Measurements from ENCODE around the gene MAP6.

Gene MAP6

GRCh38 chr11:75678620-75679259, 9.9 kb upstream of the MAP6 start:
- Mint-ChIP-seq H3K36me3 (peaks cover 2% of the 10 kb centered on the region), H3K4me1 (ENCODE audit: low read depth) (peaks cover 5% of the 10 kb centered on the region), H3K27ac (no peak overlapping the region), H3K9me3 (ENCODE audit: low read depth) (peaks cover 6% of the 10 kb centered on the region), H3K27me3 (peaks cover 20% of the 10 kb centered on the region), H3K4me3 (no peak overlapping the region)

GRCh38 chr11:75677909-75678308, 9.1 kb upstream of the MAP6 start:
- Mint-ChIP-seq H3K36me3 (peaks cover 2% of the 10 kb centered on the region), H3K4me1 (ENCODE audit: low read depth) (peaks cover 5% of the 10 kb centered on the region), H3K27ac (no peak overlapping the region), H3K4me3 (no peak overlapping the region), H3K27me3 (peaks cover 13% of the 10 kb centered on the region), H3K9me3 (ENCODE audit: low read depth) (peaks cover 3% of the 10 kb centered on the region)

- Mint-ChIP-seq H3K36me3 (peaks cover 2% of the 10 kb centered on the region), H3K9me3 (ENCODE audit: low read depth) (no peaks in the 10 kb centered on the region), H3K27me3 (peaks cover 10% of the 10 kb centered on the region), H3K4me3 (no peak overlapping the region), H3K4me1 (ENCODE audit: low read depth) (peaks cover 5% of the 10 kb centered on the region), H3K27ac (no peak overlapping the region)
Measured at GRCh38 chr11:75677275-75677674, 8.4 kb upstream of the MAP6 start.

GRCh38 chr11:75673977-75674582, 5.2 kb upstream of the MAP6 start:
- no peak overlapping the region for H3K4me3 Mint-ChIP-seq
- no peaks in the 10 kb centered on the region for H3K9me3 Mint-ChIP-seq (ENCODE audit: low read depth)
- H3K4me1 Mint-ChIP-seq (ENCODE audit: low read depth): peaks cover 5% of the 10 kb centered on the region
- peaks cover 25% of the 10 kb centered on the region for H3K27me3 Mint-ChIP-seq
- H3K27ac Mint-ChIP-seq: no peak overlapping the region
- peaks cover 2% of the 10 kb centered on the region for H3K36me3 Mint-ChIP-seq

DNA sequence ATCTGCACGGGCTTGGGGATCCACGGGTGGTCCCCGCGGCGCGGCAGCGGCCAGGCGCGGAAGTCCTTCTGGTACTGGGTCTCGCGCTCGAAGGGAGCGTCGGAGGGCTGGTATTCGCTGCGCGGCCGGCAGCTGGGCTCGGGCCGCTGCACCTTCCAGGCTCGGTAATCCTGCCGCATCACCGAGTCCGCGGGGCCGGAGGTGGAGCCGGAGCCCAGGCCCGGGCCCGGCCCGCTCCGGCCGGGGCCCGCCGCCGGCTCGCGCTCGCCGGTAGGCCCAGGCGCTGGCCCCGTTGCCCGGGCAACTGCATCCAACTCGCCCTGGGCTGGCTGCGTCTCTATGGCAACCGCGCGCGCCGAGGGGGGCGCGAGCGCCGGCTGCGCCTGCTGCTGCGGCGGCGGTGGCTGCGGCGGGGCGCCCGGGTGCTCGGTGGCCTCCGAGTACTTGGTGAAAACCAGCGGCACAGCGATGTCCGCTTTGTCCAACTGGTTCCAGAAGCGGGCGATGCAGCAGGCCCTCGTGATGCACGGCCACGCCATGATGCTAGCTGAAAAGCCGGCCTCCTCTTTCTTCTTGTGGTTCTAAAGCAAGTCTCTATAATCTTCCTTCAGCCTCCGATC, 897 bp downstream of the MAP6 start:
- H3K27me3 Mint-ChIP-seq: peaks cover 46% of the 10 kb centered on the region
- H3K4me1 Mint-ChIP-seq (ENCODE audit: low read depth): peaks cover 8% of the 10 kb centered on the region
- H3K36me3 Mint-ChIP-seq: no peaks in the 10 kb centered on the region
- peak overlapping the region; percentile 88 for H3K4me3 Mint-ChIP-seq
- no peaks in the 10 kb centered on the region for H3K9me3 Mint-ChIP-seq (ENCODE audit: low read depth)
- H3K27ac Mint-ChIP-seq: no peak overlapping the region

DNA sequence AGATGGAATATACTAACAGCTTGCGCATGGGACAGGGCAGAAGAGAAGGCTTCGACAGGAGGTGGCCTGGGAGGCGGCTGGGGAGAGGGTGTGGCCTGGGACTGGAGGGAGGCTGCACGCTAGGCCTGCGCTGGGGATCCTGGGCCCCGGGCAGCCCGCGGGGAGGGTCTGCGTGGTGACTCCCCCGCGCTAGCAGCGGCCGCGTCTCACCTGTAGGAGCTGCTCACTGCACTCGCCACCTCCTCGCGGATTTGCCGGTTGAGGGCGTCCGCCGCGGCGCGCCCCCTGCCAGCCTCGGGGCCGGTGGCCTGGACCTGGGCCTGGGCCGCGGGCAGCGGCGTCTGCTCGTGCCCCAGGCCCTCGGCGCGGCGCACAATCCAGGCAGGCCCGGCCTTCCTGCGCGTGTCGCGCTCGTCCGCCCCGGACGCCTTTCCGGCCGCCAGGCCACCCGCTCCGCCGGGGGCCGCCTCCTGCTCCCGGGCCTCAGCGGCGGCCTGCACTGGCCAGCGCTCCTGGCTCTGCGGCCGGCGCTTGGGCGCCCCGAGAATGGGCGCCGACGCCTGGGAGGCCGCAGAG, 1.5 kb downstream of the MAP6 start:
- peaks cover 47% of the 10 kb centered on the region for H3K27me3 Mint-ChIP-seq
- no peaks in the 10 kb centered on the region for H3K9me3 Mint-ChIP-seq (ENCODE audit: low read depth)
- H3K4me1 Mint-ChIP-seq (ENCODE audit: low read depth): peaks cover 8% of the 10 kb centered on the region
- H3K27ac Mint-ChIP-seq: no peak overlapping the region
- H3K36me3 Mint-ChIP-seq: no peaks in the 10 kb centered on the region
- H3K4me3 Mint-ChIP-seq: peak overlapping the region; percentile 80

DNA sequence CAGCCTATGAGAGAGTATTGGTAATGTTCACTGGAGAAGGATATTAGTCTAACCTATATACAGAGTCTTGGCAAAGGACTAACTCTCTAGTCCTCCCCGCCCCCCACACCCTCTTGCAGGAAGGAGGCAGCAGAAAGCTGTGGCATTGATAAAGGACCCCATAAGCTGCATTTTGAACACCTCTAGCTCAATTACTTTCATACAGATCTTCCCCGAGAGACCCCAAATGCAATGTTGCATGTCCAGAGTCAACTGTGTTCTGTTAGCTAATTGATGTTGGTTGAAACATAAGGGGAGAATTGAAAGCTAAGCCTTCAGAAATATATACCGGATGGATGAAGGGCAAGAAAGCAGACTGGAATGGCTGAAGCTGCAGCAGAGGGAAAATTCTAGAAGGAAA, 2.8 kb downstream of the MAP6 start:
- Mint-ChIP-seq H3K9me3 (ENCODE audit: low read depth) (no peaks in the 10 kb centered on the region), H3K4me3 (peak overlapping the region; percentile 45), H3K36me3 (no peaks in the 10 kb centered on the region), H3K4me1 (ENCODE audit: low read depth) (peaks cover 8% of the 10 kb centered on the region), H3K27ac (no peak overlapping the region), H3K27me3 (peaks cover 39% of the 10 kb centered on the region)

- Mint-ChIP-seq H3K9me3 (ENCODE audit: low read depth) (no peaks in the 10 kb centered on the region), H3K36me3 (no peaks in the 10 kb centered on the region), H3K4me3 (no peak overlapping the region), H3K4me1 (ENCODE audit: low read depth) (peaks cover 8% of the 10 kb centered on the region), H3K27me3 (peaks cover 33% of the 10 kb centered on the region), H3K27ac (no peak overlapping the region)
Measured at GRCh38 chr11:75665126-75665525, 3.7 kb downstream of the MAP6 start.

GRCh38 chr11:75664389-75664788, 4.4 kb downstream of the MAP6 start:
- Mint-ChIP-seq H3K4me3 (no peak overlapping the region), H3K27ac (no peak overlapping the region), H3K4me1 (ENCODE audit: low read depth) (peaks cover 8% of the 10 kb centered on the region), H3K9me3 (ENCODE audit: low read depth) (no peaks in the 10 kb centered on the region), H3K36me3 (no peaks in the 10 kb centered on the region), H3K27me3 (peaks cover 33% of the 10 kb centered on the region)

- H3K4me3 Mint-ChIP-seq: no peak overlapping the region
Measured at GRCh38 chr11:75663808-75664207, 5.0 kb downstream of the MAP6 start.

DNA sequence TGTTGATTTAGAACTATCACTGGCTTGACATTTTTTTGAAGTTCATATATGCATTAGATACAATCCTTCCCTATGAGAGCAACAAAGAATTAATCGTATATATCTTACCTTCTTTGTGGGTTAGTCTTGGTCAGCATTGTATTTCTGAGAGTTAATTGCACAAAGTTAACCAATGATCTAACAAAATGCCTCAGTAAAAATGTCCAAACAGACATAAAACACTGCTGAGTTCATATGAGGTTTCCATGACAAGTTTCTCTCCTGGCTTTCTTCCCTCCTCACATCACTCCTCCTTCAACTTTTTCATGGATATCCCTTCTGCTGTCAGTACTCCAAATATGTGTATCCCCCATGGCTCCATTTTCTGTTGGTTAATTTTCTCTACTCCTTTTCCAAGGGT, 9.0 kb downstream of the MAP6 start:
- Mint-ChIP-seq H3K4me1 (ENCODE audit: low read depth) (peaks cover 1% of the 10 kb centered on the region), H3K36me3 (no peaks in the 10 kb centered on the region), H3K27me3 (peaks cover 19% of the 10 kb centered on the region), H3K4me3 (no peak overlapping the region), H3K9me3 (ENCODE audit: low read depth) (no peaks in the 10 kb centered on the region), H3K27ac (no peak overlapping the region)

More at GRCh38 chr11:75663808-75664207, 5.0 kb downstream of the MAP6 start:
- Mint-ChIP-seq H3K27ac (no peak overlapping the region), H3K9me3 (ENCODE audit: low read depth) (no peaks in the 10 kb centered on the region), H3K27me3 (peaks cover 33% of the 10 kb centered on the region), H3K4me1 (ENCODE audit: low read depth) (peaks cover 8% of the 10 kb centered on the region), H3K36me3 (no peaks in the 10 kb centered on the region)

- no peak overlapping the region for H3K27ac Mint-ChIP-seq
- H3K4me3 Mint-ChIP-seq: no peak overlapping the region
- peaks cover 14% of the 10 kb centered on the region for H3K27me3 Mint-ChIP-seq
- no peaks in the 10 kb centered on the region for H3K9me3 Mint-ChIP-seq (ENCODE audit: low read depth)
- H3K4me1 Mint-ChIP-seq (ENCODE audit: low read depth): peaks cover 11% of the 10 kb centered on the region
- H3K36me3 Mint-ChIP-seq: no peaks in the 10 kb centered on the region
Measured at GRCh38 chr11:75656044-75656727, 12.7 kb downstream of the MAP6 start.

GRCh38 chr11:75655605-75656004, 13.2 kb downstream of the MAP6 start:
- Mint-ChIP-seq H3K4me1 (ENCODE audit: low read depth) (peaks cover 11% of the 10 kb centered on the region), H3K9me3 (ENCODE audit: low read depth) (no peaks in the 10 kb centered on the region), H3K36me3 (no peaks in the 10 kb centered on the region), H3K4me3 (no peak overlapping the region), H3K27ac (no peak overlapping the region), H3K27me3 (peaks cover 14% of the 10 kb centered on the region)

- Mint-ChIP-seq H3K4me3 (no peak overlapping the region), H3K27me3 (peaks cover 9% of the 10 kb centered on the region), H3K27ac (no peak overlapping the region), H3K36me3 (no peaks in the 10 kb centered on the region), H3K9me3 (ENCODE audit: low read depth) (no peaks in the 10 kb centered on the region), H3K4me1 (ENCODE audit: low read depth) (peaks cover 11% of the 10 kb centered on the region)
Measured at GRCh38 chr11:75654314-75654713, 14.5 kb downstream of the MAP6 start.

GRCh38 chr11:75653532-75653931, 15.3 kb downstream of the MAP6 start:
- H3K4me3 Mint-ChIP-seq: no peak overlapping the region
- H3K27me3 Mint-ChIP-seq: peaks cover 6% of the 10 kb centered on the region
- H3K4me1 Mint-ChIP-seq (ENCODE audit: low read depth): peaks cover 11% of the 10 kb centered on the region
- no peaks in the 10 kb centered on the region for H3K9me3 Mint-ChIP-seq (ENCODE audit: low read depth)
- H3K36me3 Mint-ChIP-seq: no peaks in the 10 kb centered on the region
- H3K27ac Mint-ChIP-seq: no peak overlapping the region

Data from activated naive CD8-positive, alpha-beta T cell (primary cell).